Ovary (tissue), 3 donors: ENCODE results near the gene HNRNPLL.

Experiments
- EP300 ChIP-seq: sonication (generic); formaldehyde crosslinking; IDR thresholded peaks from one replicate; pipeline ENCODE4 v1.6.1; 2017; ENCODE audit warnings: antibody characterized with exemption
- TF ChIP-seq, protein P1 (sequence below), 3 donors: fragments of 450-650 bp in 2 of 3; fragments of 200-600 bp in 1 of 3; IDR thresholded peaks; one replicate each; pipeline versions ENCODE4 v1.5.1 to v1.8.0; 2016 to 2022; ENCODE audit warnings: antibody characterized with exemption in 3 of 3, mild to moderate bottlenecking in 1 of 3
- donor health status: DM: no; HTN: no; CAD: no.

GRCh38 chr2:38533757-38534545 lies 68.8 kb downstream of the HNRNPLL start:
- TF ChIP-seq, protein P1, sequence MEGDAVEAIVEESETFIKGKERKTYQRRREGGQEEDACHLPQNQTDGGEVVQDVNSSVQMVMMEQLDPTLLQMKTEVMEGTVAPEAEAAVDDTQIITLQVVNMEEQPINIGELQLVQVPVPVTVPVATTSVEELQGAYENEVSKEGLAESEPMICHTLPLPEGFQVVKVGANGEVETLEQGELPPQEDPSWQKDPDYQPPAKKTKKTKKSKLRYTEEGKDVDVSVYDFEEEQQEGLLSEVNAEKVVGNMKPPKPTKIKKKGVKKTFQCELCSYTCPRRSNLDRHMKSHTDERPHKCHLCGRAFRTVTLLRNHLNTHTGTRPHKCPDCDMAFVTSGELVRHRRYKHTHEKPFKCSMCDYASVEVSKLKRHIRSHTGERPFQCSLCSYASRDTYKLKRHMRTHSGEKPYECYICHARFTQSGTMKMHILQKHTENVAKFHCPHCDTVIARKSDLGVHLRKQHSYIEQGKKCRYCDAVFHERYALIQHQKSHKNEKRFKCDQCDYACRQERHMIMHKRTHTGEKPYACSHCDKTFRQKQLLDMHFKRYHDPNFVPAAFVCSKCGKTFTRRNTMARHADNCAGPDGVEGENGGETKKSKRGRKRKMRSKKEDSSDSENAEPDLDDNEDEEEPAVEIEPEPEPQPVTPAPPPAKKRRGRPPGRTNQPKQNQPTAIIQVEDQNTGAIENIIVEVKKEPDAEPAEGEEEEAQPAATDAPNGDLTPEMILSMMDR (IDR thresholded peaks at IDR 0.05): no peak
- no peak for TF ChIP-seq EP300
